Measurements from ENCODE around the gene KCNMA1.
"Not testable (repeated sequence)": the region's sequence is repeated elsewhere in the genome, so short reads cannot be mapped to it uniquely, and the experiment has no call there.

Gene KCNMA1

GRCh38 chr10:77520290-77520689 lies 117.3 kb downstream of the KCNMA1 start:
- TF ChIP-seq CTCF (conservative IDR thresholded peaks at IDR 0.05; ENCODE audit: low read depth, low read length): no peak
- DNase-seq (ENCODE audit: low read depth): no peak
- H3K4me3 ChIP-seq (ENCODE audit: low read length): no peak overlapping the region

GRCh38 chr10:77519791-77520190 lies 117.8 kb downstream of the KCNMA1 start:
- not testable (repeated sequence) for H3K4me3 ChIP-seq (ENCODE audit: low read length); DNase-seq (ENCODE audit: low read depth)

GRCh38 chr10:77518910-77519274 lies 118.7 kb downstream of the KCNMA1 start:
- no peak for DNase-seq (ENCODE audit: low read depth)
- H3K4me3 ChIP-seq (ENCODE audit: low read length): no peak overlapping the region
- no peak for TF ChIP-seq CTCF (conservative IDR thresholded peaks at IDR 0.05; ENCODE audit: low read depth, low read length)

GRCh38 chr10:77518241-77518909 lies 119.2 kb downstream of the KCNMA1 start:
- DNase-seq (ENCODE audit: low read depth): no peak
- TF ChIP-seq CTCF (conservative IDR thresholded peaks at IDR 0.05; ENCODE audit: low read depth, low read length): no peak
- no peak overlapping the region for H3K4me3 ChIP-seq (ENCODE audit: low read length)

- DNase-seq (ENCODE audit: low read depth): no peak
- no peak for TF ChIP-seq CTCF (conservative IDR thresholded peaks at IDR 0.05; ENCODE audit: low read depth, low read length)
- no peak overlapping the region for H3K4me3 ChIP-seq (ENCODE audit: low read length)
Measured at GRCh38 chr10:77516575-77516974, 121.0 kb downstream of the KCNMA1 start.

- DNase-seq (ENCODE audit: low read depth): no peak
- H3K4me3 ChIP-seq (ENCODE audit: low read length): no peak overlapping the region
- no peak for TF ChIP-seq CTCF (conservative IDR thresholded peaks at IDR 0.05; ENCODE audit: low read depth, low read length)
Measured at GRCh38 chr10:77514870-77515269, 122.7 kb downstream of the KCNMA1 start.

GRCh38 chr10:77513781-77514331 lies 123.8 kb downstream of the KCNMA1 start:
- H3K4me3 ChIP-seq (ENCODE audit: low read length): no peak overlapping the region
- DNase-seq (ENCODE audit: low read depth): no peak
- TF ChIP-seq CTCF (conservative IDR thresholded peaks at IDR 0.05; ENCODE audit: low read depth, low read length): no peak

All from retinal pigment epithelial cell (primary cell).